ENCODE data around the gene CD6.

GRCh38 chr11:60952742-60953170 is 18.7 kb upstream of the CD6 start:
- TF ChIP-seq CTCF (IDR thresholded peaks at IDR 0.05) (no peak), POLR2A (IDR thresholded peaks at IDR 0.05) (no peak)
